K562 (cell line): ENCODE data around the gene VTCN1. TPM values are rescaled to one million over a fixed set of nuclear protein-coding genes. Genes with fewer than 3 reads are reported as not detected.
A peak's percentile ranks its signal among the peaks of the same experiment; 100 is the strongest.

Experiments
- ATAC-seq: fragments of 200-7000 bp; cut with Tn5 transposase; 3 replicates; pipeline ENCODE4 v1.9.1; 2020; ENCODE audit warnings: moderate library complexity
- BruUV-seq: library from RNA; stranded (reverse); fragments of 400-500 nt; replicated peaks from 2 replicates; lab custom pipeline; 2021; lab: Mats Ljungman, UMichigan
- CTCF ChIA-PET: fragments of 300-600 bp; formaldehyde crosslinking; extraction: SDS; loops from one replicate; lab custom pipeline; 2021; ENCODE audit warnings: low intra/inter-chr PET ratio; lab: Yijun Ruan, JAX
- POLR2A ChIA-PET: fragments of 300-600, 350-650 bp; sonication (Branson Sonifier 250); formaldehyde crosslinking; extraction: SDS; loops from one replicate; lab custom pipeline; 2021; ENCODE audit warnings: antibody characterized with exemption, inconsistent platforms; lab: Yijun Ruan, JAX
- DNase-seq, 4 experiments: peaks; one replicate each; pipeline versions ENCODE4 v3.0.0 to v3.0.0-alpha.2; 2011 to 2018; ENCODE audit warnings: low spot score in 3 of 4, mixed read lengths in 3 of 4; ENCODE audit errors: extremely low read depth in 1 of 4
- FAIRE-seq: peaks from 2 replicates; lab custom pipeline; 2011; peaks lifted over from hg19 to GRCh38; lab: Jason Lieb, UNC
- H2AFZ ChIP-seq: 2 replicates; pipeline ENCODE4 v1.6.0; 2011; ENCODE audit warnings: low read depth, low read length, control low read depth, inconsistent platforms
- H3K27ac ChIP-seq: fragments of 200-600 bp; 3 replicates; pipeline ENCODE4 v1.8.0; 2011; ENCODE audit warnings: low read depth, mild to moderate bottlenecking, control low read depth, inconsistent platforms, low read length, moderate library complexity, mixed read lengths; ENCODE audit errors: extremely low read depth
- H3K27me3 ChIP-seq, 2 experiments: fragments of 300-600 bp in 1 of 2; 2 replicates in 1 of 2; 3 replicates in 1 of 2; pipeline versions ENCODE4 v1.6.0 to v1.8.0; 2011; ENCODE audit warnings: inconsistent platforms in 2 of 2, low read length in 2 of 2, mild to moderate bottlenecking in 1 of 2, mixed read lengths in 1 of 2, moderate library complexity in 1 of 2; ENCODE audit not compliant: control insufficient read depth in 2 of 2, insufficient read depth in 2 of 2
- H3K36me3 ChIP-seq: fragments of 300-600 bp; 3 replicates; pipeline ENCODE4 v1.8.0; 2011; ENCODE audit warnings: mild to moderate bottlenecking, low read length, inconsistent platforms; ENCODE audit not compliant: control insufficient read depth, insufficient read depth
- H3K4me1 ChIP-seq, 2 experiments: fragments of 200-600 bp in 1 of 2; replicated peaks in 1 of 2; 2 replicates in 1 of 2; 3 replicates in 1 of 2; pipeline versions ENCODE4 v1.5.1 to v1.8.0; 2011; ENCODE audit warnings: inconsistent platforms in 2 of 2, low read length in 2 of 2, mild to moderate bottlenecking in 1 of 2, mixed read lengths in 1 of 2, moderate library complexity in 1 of 2; ENCODE audit not compliant: control insufficient read depth in 2 of 2, insufficient read depth in 2 of 2
- H3K4me2 ChIP-seq: 2 replicates; pipeline ENCODE4 v1.6.1; 2011; ENCODE audit warnings: low read length, control low read depth, inconsistent platforms, mixed read lengths; ENCODE audit not compliant: insufficient read depth
- H3K4me3 ChIP-seq: fragments of 200-600 bp; sonication (generic), shearing (Covaris generic); 2 replicates; pipeline ENCODE4 v1.5.1; 2016; ENCODE audit warnings: control low read depth, inconsistent platforms
- H3K79me2 ChIP-seq: fragments of 200-600 bp; 3 replicates; pipeline ENCODE4 v1.8.0; 2011; ENCODE audit warnings: low read length, inconsistent platforms; ENCODE audit not compliant: control insufficient read depth, insufficient read depth
- H3K9ac ChIP-seq, 2 experiments: 2 replicates each; pipeline versions ENCODE4 v1.6.0 to v1.6.1; 2011; ENCODE audit warnings: low read depth in 2 of 2, low read length in 2 of 2, control low read depth in 1 of 2, inconsistent platforms in 1 of 2, mild to moderate bottlenecking in 1 of 2, mixed read lengths in 1 of 2; ENCODE audit not compliant: insufficient read depth in 1 of 2
- H3K9me1 ChIP-seq: one replicate; pipeline ENCODE4 v1.6.0; 2011; ENCODE audit warnings: inconsistent platforms, mild to moderate bottlenecking, low read length, moderate library complexity; ENCODE audit not compliant: control insufficient read depth, insufficient read depth
- H3K9me3 ChIP-seq: replicated peaks from 2 replicates; pipeline ENCODE4 v1.5.1; 2011; ENCODE audit warnings: low read depth, low read length, inconsistent platforms; ENCODE audit not compliant: control insufficient read depth, insufficient read depth
- H4K20me1 ChIP-seq: replicated peaks from 2 replicates; pipeline ENCODE4 v1.6.1; 2011; ENCODE audit warnings: low read length, inconsistent platforms, mixed read lengths; ENCODE audit not compliant: control insufficient read depth, insufficient read depth
- ARHGAP35 ChIP-seq: fragments of 450-650 bp; IDR thresholded peaks from 2 replicates; pipeline ENCODE4 v1.6.1; 2018; ENCODE audit not compliant: partially characterized antibody
- CREB1 ChIP-seq, 2 experiments: sonication (generic) in 1 of 2; formaldehyde crosslinking in 1 of 2; IDR thresholded peaks; 2 replicates each; pipeline versions ENCODE4 v1.6.1 to v1.8.0; 2012 to 2022; ENCODE audit warnings: inconsistent platforms in 1 of 2, mild to moderate bottlenecking in 1 of 2, missing genetic modification reagents in 1 of 2, moderate library complexity in 1 of 2
- SOX6 ChIP-seq: fragments of 450-650 bp; IDR thresholded peaks from 2 replicates; pipeline ENCODE4 v1.6.1; 2014; ENCODE audit warnings: mild to moderate bottlenecking
- ZNF277 ChIP-seq: fragments of 250-450 bp; sonication (Bioruptor Pico); IDR thresholded peaks from 2 replicates; pipeline ENCODE4 v1.8.0; 2022; ENCODE audit warnings: inconsistent platforms, mild to moderate bottlenecking, moderate library complexity, borderline replicate concordance
- WGBS: fragments of 100-300 bp; shearing (Covaris generic); methylation state at CpG from one replicate; pipeline ENCODE4 v1.1.6; 2016; ENCODE audit warnings: low coverage, mixed read lengths; ENCODE audit not compliant: insufficient coverage; ENCODE audit errors: missing lambda C conversion rate; 5-methylcytosine and 5-hydroxymethylcytosine counted together
- in situ Hi-C: fragments of 300-500 bp; cut with MboI; formaldehyde crosslinking; loops from 4 replicates; pipeline ENCODE4 v1.15.0; 2018; ENCODE audit warnings: inconsistent platforms, mixed read lengths
- intact Hi-C: fragments of 100-400 bp; cut with micrococcal nuclease; formaldehyde crosslinking; loops from 2 replicates; pipeline ENCODE4 v1.14.2; 2022
- polyA plus RNA-seq, 8 experiments: library from polyadenylated mRNA; depleted of rRNA in 4 of 8; stranded (reverse) in 5 of 8; unstranded in 3 of 8; fragments of >200 nt; fragmentation: Nextera tagmentation in 2 of 8; fragmentation: Illumina TruSeq in 1 of 8; extraction: Ambion mirVana in 2 of 8; extraction: Trizol in 1 of 8; gene quantifications; 2 replicates each; pipeline versions ENCODE4 v1.2.1 to v1.2.3, GENCODE V29; 2011 to 2014; ENCODE audit warnings: inconsistent platforms in 1 of 8, missing spikeins in 1 of 8
- total RNA-seq, 7 experiments: library from RNA; depleted of rRNA in 6 of 7; stranded (reverse); fragments of >200 nt in 6 of 7; fragmentation: Illumina TruSeq in 2 of 7; extraction: Trizol in 2 of 7; gene quantifications; 2 replicates each; pipeline versions ENCODE4 v1.2.1 to v1.2.3, GENCODE V29; 2011 to 2021; ENCODE audit warnings: low replicate concordance in 1 of 7

Gene VTCN1
- total and polyA plus RNA-seq, 9 of the 15 experiments (the other 6 are each of a cell fraction or from before 2014, with no cell fraction given), result not detected

- ATAC-seq, result no peak
- CTCF ChIA-PET, result no interaction called here
- POLR2A ChIA-PET, result interaction anchor here (1.2 to 3.3 kb wide), 2 partner anchors 11 to 25 kb away, joined by 5 to 13 read pairs; no protein-coding TSS in a partner anchor
Measured at GRCh38 chr1:117117697-117118096, 93.0 kb downstream of the VTCN1 start.

GRCh38 chr1:117116784-117117130, 94.0 kb downstream of the VTCN1 start:
- TF ChIP-seq CREB1 (IDR thresholded peaks at IDR 0.05) (no peak), CREB1 (CRISPR knock-in tag; IDR thresholded peaks at IDR 0.05) (0 out of 2 replicates have a peak, but pooled peaks have one; percentile 20), ARHGAP35 (no peak), SOX6 (0 out of 2 replicates have a peak, but pooled peaks have one; percentile 2)
- TF ChIP-seq, all 486 proteins: peak for 2
- Histone ChIP-seq H3K27me3 (no peaks in the 10 kb centered on the region), H3K36me3 (peaks cover 5% of the 10 kb centered on the region; the same call in 1 of the 3 replicates), H3K9me1 (no peaks in the 10 kb centered on the region), H3K27ac (no peak overlapping the region), H3K4me2 (peak overlapping the region; percentile 33; the same call in 1 of the 2 replicates), H2AFZ (peak overlapping the region; percentile 26; the same call in 1 of the 2 replicates), H3K9me3 (no peaks in the 10 kb centered on the region), H3K4me3 (no peak overlapping the region), H3K4me1 (peaks cover 9 to 17% of the 10 kb centered on the region in 2 experiments; a peak in 4 of 5 replicates), H3K9ac (no peak overlapping the region), H3K79me2 (no peaks in the 10 kb centered on the region), H4K20me1 (no peaks in the 10 kb centered on the region)
- in situ Hi-C loops (no loop called here), intact Hi-C loops (no loop called here)
- no TSS peak for BruUV-seq
- 56% methylated on average over 3 of the region's 3 CpGs for WGBS
- no peak for FAIRE-seq
- POLR2A ChIA-PET, result interaction anchor here (0.6 to 0.7 kb wide), 2 partner anchors 10 to 25 kb away, joined by 3 read pairs; no protein-coding TSS in a partner anchor
- ATAC-seq, result no peak
- DNase-seq, result no peak
- CTCF ChIA-PET, result interaction anchor here (0.7 kb wide), 1 partner anchor 11 kb away, joined by 3 read pairs; no protein-coding TSS in a partner anchor

More at GRCh38 chr1:117117697-117118096, 93.0 kb downstream of the VTCN1 start:
- peaks cover 17% of the 10 kb centered on the region in 2 experiments; a peak in 4 of 5 replicates for H3K4me1 ChIP-seq
- H4K20me1 ChIP-seq, result no peaks in the 10 kb centered on the region
- H3K27me3 ChIP-seq, result no peaks in the 10 kb centered on the region
- in situ Hi-C loops, result no loop called here
- no peak for FAIRE-seq
- H3K79me2 ChIP-seq, result no peaks in the 10 kb centered on the region
- peaks cover 5% of the 10 kb centered on the region; the same call in 1 of the 3 replicates for H3K36me3 ChIP-seq
- no peak for DNase-seq
- no peak overlapping the region for H3K27ac ChIP-seq
- no peak overlapping the region for H3K4me2 ChIP-seq
- TF ChIP-seq ZNF277 (CRISPR knock-in tag), result no peak
- TF ChIP-seq, all 486 proteins: peak for 0
- Histone ChIP-seq H3K9me3 (no peaks in the 10 kb centered on the region), H3K4me3 (no peak overlapping the region), H2AFZ (no peak overlapping the region), H3K9me1 (no peaks in the 10 kb centered on the region), H3K9ac (no peak overlapping the region)
- 88% methylated on average over 2 of the region's 2 CpGs for WGBS
- intact Hi-C loops, result no loop called here
- BruUV-seq, result no TSS peak
